ENCODE data around the gene CREBRF. TPM values are rescaled to one million over a fixed set of nuclear protein-coding genes. Genes with fewer than 3 reads are reported as not detected.
A peak's percentile ranks its signal among the peaks of the same experiment; 100 is the strongest.
"Not testable (repeated sequence)": the region's sequence is repeated elsewhere in the genome, so short reads cannot be mapped to it uniquely, and the experiment has no call there.

CREBRF gene
- total and polyA plus RNA-seq, 7 donors: 4.4 to 58.5 (median 47.9) TPM

- H3K4me1 ChIP-seq: peaks cover 0 to 11% (median 8%) of the 10 kb centered on the region in 4 donors
- no peaks in the 10 kb centered on the region for H3K9me3 ChIP-seq
- H3K27ac ChIP-seq: no peak overlapping the region
- peak; percentile 14 for DNase-seq
- no peaks in the 10 kb centered on the region for H3K27me3 ChIP-seq
- no peak for TF ChIP-seq POLR2A (IDR thresholded peaks at IDR 0.05)
- no peak for TF ChIP-seq EP300 (IDR thresholded peaks at IDR 0.05)
- no peak for TF ChIP-seq POLR2AphosphoS5 (IDR thresholded peaks at IDR 0.05)
- TF ChIP-seq, protein P1, sequence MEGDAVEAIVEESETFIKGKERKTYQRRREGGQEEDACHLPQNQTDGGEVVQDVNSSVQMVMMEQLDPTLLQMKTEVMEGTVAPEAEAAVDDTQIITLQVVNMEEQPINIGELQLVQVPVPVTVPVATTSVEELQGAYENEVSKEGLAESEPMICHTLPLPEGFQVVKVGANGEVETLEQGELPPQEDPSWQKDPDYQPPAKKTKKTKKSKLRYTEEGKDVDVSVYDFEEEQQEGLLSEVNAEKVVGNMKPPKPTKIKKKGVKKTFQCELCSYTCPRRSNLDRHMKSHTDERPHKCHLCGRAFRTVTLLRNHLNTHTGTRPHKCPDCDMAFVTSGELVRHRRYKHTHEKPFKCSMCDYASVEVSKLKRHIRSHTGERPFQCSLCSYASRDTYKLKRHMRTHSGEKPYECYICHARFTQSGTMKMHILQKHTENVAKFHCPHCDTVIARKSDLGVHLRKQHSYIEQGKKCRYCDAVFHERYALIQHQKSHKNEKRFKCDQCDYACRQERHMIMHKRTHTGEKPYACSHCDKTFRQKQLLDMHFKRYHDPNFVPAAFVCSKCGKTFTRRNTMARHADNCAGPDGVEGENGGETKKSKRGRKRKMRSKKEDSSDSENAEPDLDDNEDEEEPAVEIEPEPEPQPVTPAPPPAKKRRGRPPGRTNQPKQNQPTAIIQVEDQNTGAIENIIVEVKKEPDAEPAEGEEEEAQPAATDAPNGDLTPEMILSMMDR (IDR thresholded peaks at IDR 0.05): no peak
- 76 to 83% methylated on average over 7 of the region's 7 CpGs for WGBS, 2 donors
- intact Hi-C loops (cut with DNase I): no loop called here
- no peak overlapping the region for H3K4me3 ChIP-seq
- peaks cover 0 to under 1% (median under 1%) of the 10 kb centered on the region in 4 donors for H3K36me3 ChIP-seq
Observed at GRCh38 chr5:173027905-173028304, 28.2 kb upstream of the CREBRF start.

DNA sequence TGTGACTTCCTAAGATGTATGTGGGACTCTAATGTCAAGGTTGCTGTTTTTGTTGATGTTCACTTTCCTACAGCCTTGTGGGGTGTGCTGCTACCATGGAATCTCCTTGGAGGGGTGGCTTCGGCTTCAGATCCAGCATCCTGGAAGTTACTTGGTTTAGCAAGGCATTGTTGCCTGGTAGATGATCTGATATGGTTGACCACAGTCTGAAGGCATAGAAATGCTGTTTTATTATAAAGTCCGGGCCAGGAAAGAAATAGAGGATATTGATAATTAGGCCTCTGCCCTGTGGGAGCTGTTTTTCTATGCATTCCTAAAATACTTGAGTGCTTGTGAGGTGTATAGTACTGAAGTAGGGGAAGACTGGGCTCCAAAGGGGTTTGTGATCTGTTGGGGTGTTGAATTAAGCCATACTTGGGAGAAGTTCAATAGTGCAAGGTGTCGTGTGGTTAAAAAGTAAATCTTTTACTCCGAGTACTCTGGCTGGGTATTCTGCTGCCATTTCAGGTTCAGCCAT lies 27.3 kb upstream of the CREBRF start:
- DNase-seq: peak; percentile 9
- WGBS, 2 donors: 72 to 76% methylated on average over 4 of the region's 4 CpGs

GRCh38 chr5:173029499-173029921 lies 26.6 kb upstream of the CREBRF start:
- WGBS, 2 donors: 22 to 38% methylated on average over 5 of the region's 5 CpGs

More for the DNA sequence above, 27.3 kb upstream of the CREBRF start:
- Histone ChIP-seq H3K4me3 (no peak overlapping the region), H3K27me3 (no peaks in the 10 kb centered on the region), H3K27ac (peak overlapping the region in 1 of 4 donors; percentile 21), H3K4me1 (peaks cover 0 to 11% (median 8%) of the 10 kb centered on the region in 4 donors), H3K36me3 (no peaks in the 10 kb centered on the region), H3K9me3 (no peaks in the 10 kb centered on the region)
- intact Hi-C loops (cut with DNase I): no loop called here
- TF ChIP-seq, protein P1 (IDR thresholded peaks at IDR 0.05): no peak
- TF ChIP-seq POLR2AphosphoS5 (IDR thresholded peaks at IDR 0.05) (no peak), POLR2A (IDR thresholded peaks at IDR 0.05) (no peak)

DNA sequence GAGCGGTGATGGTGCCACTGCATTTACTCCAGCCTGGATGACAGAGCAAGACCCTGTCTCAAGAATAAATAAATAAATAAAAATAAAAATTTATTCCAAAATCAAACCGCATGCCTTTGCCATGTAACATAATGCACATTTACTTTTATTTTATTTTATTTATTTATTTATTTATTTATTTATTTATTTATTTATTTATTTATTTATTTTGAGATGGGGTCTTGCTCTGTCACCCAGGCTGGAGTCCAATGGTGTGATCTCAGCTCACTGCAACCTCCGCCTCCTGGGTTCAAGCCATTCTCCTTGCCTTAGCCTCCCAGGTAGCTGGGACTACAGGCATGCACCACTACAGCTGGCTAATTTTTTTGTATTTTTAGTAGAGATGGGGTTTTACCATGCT lies 24.1 kb upstream of the CREBRF start:
- H3K27me3 ChIP-seq; intact Hi-C loops (cut with DNase I); H3K4me3 ChIP-seq; H3K27ac ChIP-seq; H3K9me3 ChIP-seq: not testable (repeated sequence)
- Histone ChIP-seq H3K36me3 (peaks cover 0 to 13% (median 0%) of the 10 kb centered on the region in 4 donors), H3K4me1 (peaks cover 0 to 18% (median 8%) of the 10 kb centered on the region in 4 donors)
- DNase-seq: peak; percentile 41
- WGBS, 2 donors: 97 to 100% methylated on average over 3 of the region's 3 CpGs

More at GRCh38 chr5:173029499-173029921, 26.6 kb upstream of the CREBRF start:
- H3K4me3 ChIP-seq: no peak overlapping the region
- H3K27me3 ChIP-seq: no peaks in the 10 kb centered on the region
- peaks cover 0 to under 1% (median 0%) of the 10 kb centered on the region in 4 donors for H3K36me3 ChIP-seq
- peak; percentile 17 for DNase-seq
- H3K27ac ChIP-seq: peak overlapping the region in 3 of 4 donors; percentile 4 to 30 (median 21)
- H3K4me1 ChIP-seq: peaks cover 0 to 11% (median 8%) of the 10 kb centered on the region in 4 donors
- intact Hi-C loops (cut with DNase I): no loop called here
- TF ChIP-seq, protein P1 (IDR thresholded peaks at IDR 0.05): no peak
- TF ChIP-seq POLR2A (IDR thresholded peaks at IDR 0.05): no peak
- no peak for TF ChIP-seq EP300 (IDR thresholded peaks at IDR 0.05)
- no peak for TF ChIP-seq POLR2AphosphoS5 (IDR thresholded peaks at IDR 0.05)
- H3K9me3 ChIP-seq: no peaks in the 10 kb centered on the region

- no peaks in the 10 kb centered on the region for H3K27me3 ChIP-seq
- intact Hi-C loops (cut with DNase I): no loop called here
- WGBS, 2 donors: 96 to 97% methylated on average over 3 of the region's 3 CpGs
- no peak for TF ChIP-seq POLR2AphosphoS5 (IDR thresholded peaks at IDR 0.05)
- no peak for TF ChIP-seq POLR2A (IDR thresholded peaks at IDR 0.05)
- TF ChIP-seq, protein P1 (IDR thresholded peaks at IDR 0.05): no peak
- TF ChIP-seq EP300 (IDR thresholded peaks at IDR 0.05): no peak
- peak; percentile 20 for DNase-seq
- H3K4me3 ChIP-seq: no peak overlapping the region
- no peaks in the 10 kb centered on the region for H3K9me3 ChIP-seq
- H3K4me1 ChIP-seq: peaks cover 0 to 18% (median 8%) of the 10 kb centered on the region in 4 donors
- no peak overlapping the region for H3K27ac ChIP-seq
- peaks cover 0 to 13% (median 0%) of the 10 kb centered on the region in 4 donors for H3K36me3 ChIP-seq
Observed at GRCh38 chr5:173032730-173033129, 23.4 kb upstream of the CREBRF start.

Data from sigmoid colon (tissue), 7 donors.